Sigmoid colon (tissue), 7 donors: ENCODE results near the gene LPGAT1. TPM values are rescaled to one million over a fixed set of nuclear protein-coding genes. Genes with fewer than 3 reads are reported as not detected.

Source experiments
- DNase-seq: peaks from one replicate; pipeline ENCODE4 v3.0.0-alpha.2; 2019
- H3K27ac ChIP-seq, 4 donors: fragments of 200-600 bp; sonication (generic); one replicate each; pipeline ENCODE4 v1.5.1; 2016 to 2019; ENCODE audit warnings: mild to moderate bottlenecking in 1 of 4
- H3K27me3 ChIP-seq, 3 donors: fragments of 200-600 bp; sonication (generic); one replicate each; pipeline ENCODE4 v1.5.1; 2019; ENCODE audit warnings: mild to moderate bottlenecking in 1 of 3
- H3K36me3 ChIP-seq, 4 donors: fragments of 200-600 bp; sonication (generic); one replicate each; pipeline ENCODE4 v1.5.1; 2016 to 2019
- H3K4me1 ChIP-seq, 4 donors: fragments of 200-600 bp; sonication (generic); one replicate each; pipeline ENCODE4 v1.5.1; 2017 to 2019
- H3K4me3 ChIP-seq, 4 donors: fragments of 200-600 bp; sonication (generic); one replicate each; pipeline ENCODE4 v1.5.1; 2017 to 2019; ENCODE audit warnings: mild to moderate bottlenecking in 2 of 4, moderate library complexity in 1 of 4
- H3K9me3 ChIP-seq, 4 donors: fragments of 200-600 bp in 3 of 4; sonication (generic) in 3 of 4; one replicate each; pipeline versions ENCODE4 v1.5.1 to v1.6.1; 2013 to 2019
- EP300 ChIP-seq, 4 donors: sonication (generic); formaldehyde crosslinking; IDR thresholded peaks; one replicate each; pipeline ENCODE4 v1.6.1; 2017; ENCODE audit warnings: antibody characterized with exemption in 4 of 4
- POLR2A ChIP-seq, 2 donors: fragments of 450-650 bp; IDR thresholded peaks; one replicate each; pipeline ENCODE4 v1.6.1; 2016; ENCODE audit warnings: antibody characterized with exemption in 2 of 2, mild to moderate bottlenecking in 2 of 2, moderate library complexity in 2 of 2
- POLR2AphosphoS5 ChIP-seq, 4 donors: sonication (generic); formaldehyde crosslinking; IDR thresholded peaks; one replicate each; pipeline ENCODE4 v1.6.1; 2017; ENCODE audit warnings: antibody characterized with exemption in 4 of 4
- WGBS, 2 donors: extraction: QIAGEN DNeasy Blood & Tissue Kit; methylation state at CpG; one replicate each; pipeline ENCODE4 v1.1.7; 2013; 5-methylcytosine and 5-hydroxymethylcytosine counted together
- intact Hi-C: fragments of 100-400 bp; cut with DNase I; formaldehyde crosslinking; loops from one replicate; pipeline ENCODE4 v1.15.1; 2023
- polyA plus RNA-seq, 3 donors: library from polyadenylated mRNA; stranded (reverse); fragments of 200-250 nt; gene quantifications; one replicate each; pipeline ENCODE4 v1.2.3, GENCODE V29; 2013
- total RNA-seq, 4 donors: library from RNA; depleted of rRNA; stranded (reverse); fragments of >200 nt; gene quantifications; one replicate each; pipeline ENCODE4 v1.1.0, GENCODE V29; 2016
- TF ChIP-seq, protein P1 (sequence below), 4 experiments: fragments of 450-650 bp in 3 of 4; fragments of 200-600 bp in 1 of 4; IDR thresholded peaks; one replicate each; pipeline ENCODE4 v1.5.1; 2016 to 2019; ENCODE audit warnings: antibody characterized with exemption in 4 of 4, mild to moderate bottlenecking in 3 of 4, moderate library complexity in 2 of 4
- donor health status: healthy with polysubstance abuse.
- donor health status: Bipolar disorder and iron deficiency.
- donor health status: healthy.

LPGAT1 gene
- total and polyA plus RNA-seq, 7 donors, result 2.5 to 46.7 (median 26.8) TPM

DNA sequence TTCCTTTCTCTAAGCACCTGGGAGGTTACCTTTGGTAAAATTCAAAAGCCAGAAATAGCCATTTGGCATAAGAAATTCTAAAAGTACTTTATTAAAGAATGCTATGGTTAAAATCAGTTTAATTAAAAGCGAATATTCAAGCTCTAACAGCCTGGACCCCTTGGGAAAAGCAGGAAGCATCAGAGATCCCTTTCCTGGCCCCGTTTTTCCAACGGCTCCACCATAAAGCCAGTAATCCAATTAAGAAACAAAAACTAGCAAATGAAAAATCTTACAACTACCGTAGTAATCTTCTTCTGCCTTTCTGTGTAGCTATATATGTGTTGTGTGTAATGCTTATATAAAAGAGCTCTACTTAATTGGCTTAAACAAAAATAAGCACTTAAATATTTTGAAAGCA lies 121.6 kb downstream of the LPGAT1 start:
- H3K27ac ChIP-seq, result no peak overlapping the region
- no peaks in the 10 kb centered on the region for H3K27me3 ChIP-seq
- no peaks in the 10 kb centered on the region for H3K36me3 ChIP-seq
- peaks cover 0 to 13% (median 5%) of the 10 kb centered on the region in 4 donors for H3K4me1 ChIP-seq
- intact Hi-C loops, result no loop called here
- WGBS, 2 donors, result 88 to 93% methylated on average over 4 of the region's 4 CpGs
- H3K9me3 ChIP-seq, result no peaks in the 10 kb centered on the region
- DNase-seq, result no peak
- H3K4me3 ChIP-seq, result no peak overlapping the region
- TF ChIP-seq POLR2AphosphoS5 (IDR thresholded peaks at IDR 0.05) (no peak), POLR2A (IDR thresholded peaks at IDR 0.05) (no peak), EP300 (IDR thresholded peaks at IDR 0.05) (no peak)
- TF ChIP-seq, protein P1, sequence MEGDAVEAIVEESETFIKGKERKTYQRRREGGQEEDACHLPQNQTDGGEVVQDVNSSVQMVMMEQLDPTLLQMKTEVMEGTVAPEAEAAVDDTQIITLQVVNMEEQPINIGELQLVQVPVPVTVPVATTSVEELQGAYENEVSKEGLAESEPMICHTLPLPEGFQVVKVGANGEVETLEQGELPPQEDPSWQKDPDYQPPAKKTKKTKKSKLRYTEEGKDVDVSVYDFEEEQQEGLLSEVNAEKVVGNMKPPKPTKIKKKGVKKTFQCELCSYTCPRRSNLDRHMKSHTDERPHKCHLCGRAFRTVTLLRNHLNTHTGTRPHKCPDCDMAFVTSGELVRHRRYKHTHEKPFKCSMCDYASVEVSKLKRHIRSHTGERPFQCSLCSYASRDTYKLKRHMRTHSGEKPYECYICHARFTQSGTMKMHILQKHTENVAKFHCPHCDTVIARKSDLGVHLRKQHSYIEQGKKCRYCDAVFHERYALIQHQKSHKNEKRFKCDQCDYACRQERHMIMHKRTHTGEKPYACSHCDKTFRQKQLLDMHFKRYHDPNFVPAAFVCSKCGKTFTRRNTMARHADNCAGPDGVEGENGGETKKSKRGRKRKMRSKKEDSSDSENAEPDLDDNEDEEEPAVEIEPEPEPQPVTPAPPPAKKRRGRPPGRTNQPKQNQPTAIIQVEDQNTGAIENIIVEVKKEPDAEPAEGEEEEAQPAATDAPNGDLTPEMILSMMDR (IDR thresholded peaks at IDR 0.05), result no peak

DNA sequence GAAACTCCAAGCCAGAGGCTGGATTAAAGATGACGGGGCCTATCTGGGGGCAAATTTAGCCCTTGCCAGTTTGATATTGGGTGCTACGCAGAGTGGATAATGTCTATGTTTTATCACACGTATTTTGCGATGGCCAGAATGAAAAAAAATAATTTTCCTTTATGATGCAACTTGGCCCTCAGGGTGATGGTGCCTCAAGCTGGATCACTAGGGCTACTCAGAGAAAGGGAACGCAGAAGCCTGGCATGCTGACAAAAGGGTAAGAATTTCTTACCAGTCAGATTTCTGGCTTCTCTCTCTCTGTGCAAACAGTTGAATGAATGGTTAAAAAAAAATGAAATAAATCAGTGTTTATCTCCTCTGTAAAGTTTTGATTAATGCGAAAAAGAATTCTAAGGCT lies 122.6 kb downstream of the LPGAT1 start:
- Histone ChIP-seq H3K36me3 (no peaks in the 10 kb centered on the region), H3K27ac (no peak overlapping the region), H3K4me3 (no peak overlapping the region), H3K27me3 (no peaks in the 10 kb centered on the region), H3K4me1 (peaks cover 0 to 13% (median 5%) of the 10 kb centered on the region in 4 donors), H3K9me3 (no peaks in the 10 kb centered on the region)
- DNase-seq, result no peak
- 95 to 96% methylated on average over 6 of the region's 6 CpGs for WGBS, 2 donors
- intact Hi-C loops, result no loop called here
- TF ChIP-seq POLR2AphosphoS5 (IDR thresholded peaks at IDR 0.05) (no peak), POLR2A (IDR thresholded peaks at IDR 0.05) (no peak), EP300 (IDR thresholded peaks at IDR 0.05) (no peak)
- TF ChIP-seq, protein P1 (IDR thresholded peaks at IDR 0.05), result no peak

DNA sequence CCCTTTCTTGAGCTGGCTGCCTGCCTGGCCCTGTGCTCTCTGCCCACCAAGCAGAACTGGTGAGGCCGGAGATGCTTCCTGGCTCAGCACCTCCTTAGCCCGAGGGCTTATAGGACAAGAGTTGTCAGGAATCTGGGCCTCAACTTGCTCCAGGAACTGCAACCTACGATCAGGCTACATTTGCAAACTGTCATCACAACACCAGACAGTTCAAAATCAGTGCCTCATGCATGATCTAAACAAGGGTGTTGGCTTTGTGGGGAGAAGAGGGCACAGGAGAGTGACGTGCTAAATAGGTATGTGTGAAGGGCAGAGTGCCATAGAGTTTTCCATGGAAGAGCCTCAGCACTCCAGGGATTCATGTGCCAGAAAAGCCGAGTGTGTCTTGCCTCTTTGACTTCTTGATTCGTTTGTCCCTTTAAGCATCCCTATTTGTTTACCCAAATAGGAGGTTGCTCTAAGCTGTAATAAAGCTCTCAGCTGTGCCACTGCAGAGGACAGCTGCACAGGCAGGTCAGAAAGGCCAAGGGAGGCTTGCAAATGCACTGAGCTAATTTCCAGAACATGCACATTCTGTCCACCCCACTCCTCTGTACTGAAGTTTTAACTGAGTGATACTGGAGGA lies 125.0 kb downstream of the LPGAT1 start:
- intact Hi-C loops, result no loop called here
- TF ChIP-seq POLR2AphosphoS5 (IDR thresholded peaks at IDR 0.05) (no peak), EP300 (IDR thresholded peaks at IDR 0.05) (no peak), POLR2A (IDR thresholded peaks at IDR 0.05) (no peak)
- TF ChIP-seq, protein P1 (IDR thresholded peaks at IDR 0.05), result no peak
- Histone ChIP-seq H3K27ac (peak overlapping the region in 1 of 4 donors; percentile 3), H3K27me3 (no peaks in the 10 kb centered on the region), H3K36me3 (no peaks in the 10 kb centered on the region), H3K9me3 (no peaks in the 10 kb centered on the region), H3K4me3 (no peak overlapping the region), H3K4me1 (peaks cover 0 to 13% (median 5%) of the 10 kb centered on the region in 4 donors)
- WGBS, 2 donors, result 62 to 72% methylated on average over 6 of the region's 6 CpGs
- no peak for DNase-seq

DNA sequence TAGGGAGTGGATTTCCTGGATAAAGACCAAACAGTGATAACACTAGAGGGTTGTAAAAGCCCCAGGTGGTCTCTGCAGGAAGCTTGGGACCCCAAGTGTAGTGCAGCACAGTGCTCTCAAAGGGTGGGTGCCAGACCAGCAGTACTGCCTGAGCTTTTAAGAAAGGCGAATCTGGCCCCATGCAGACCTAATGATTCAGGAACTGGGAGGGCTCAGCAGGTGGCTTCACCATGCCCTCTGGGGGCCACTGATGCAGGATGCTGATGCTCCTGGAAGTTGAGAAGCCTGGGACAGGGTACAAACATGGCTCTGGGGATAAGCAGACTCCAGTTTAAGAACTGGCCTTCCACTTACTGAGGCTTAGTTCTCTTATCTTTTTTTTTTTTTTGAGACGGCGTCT lies 126.0 kb downstream of the LPGAT1 start:
- Histone ChIP-seq H3K27ac (no peak overlapping the region), H3K27me3 (no peaks in the 10 kb centered on the region), H3K4me3 (no peak overlapping the region), H3K4me1 (peaks cover 0 to 13% (median 5%) of the 10 kb centered on the region in 4 donors), H3K36me3 (no peaks in the 10 kb centered on the region), H3K9me3 (no peaks in the 10 kb centered on the region)
- intact Hi-C loops, result no loop called here
- TF ChIP-seq POLR2A (IDR thresholded peaks at IDR 0.05) (no peak), EP300 (IDR thresholded peaks at IDR 0.05) (no peak), POLR2AphosphoS5 (IDR thresholded peaks at IDR 0.05) (no peak)
- TF ChIP-seq, protein P1 (IDR thresholded peaks at IDR 0.05), result no peak
- DNase-seq, result no peak
- WGBS, 2 donors, result 95 to 96% methylated on average over 3 of the region's 3 CpGs
